ENCODE data around the gene RANBP6. TPM values are rescaled to one million over a fixed set of nuclear protein-coding genes. Genes with fewer than 3 reads are reported as not detected.
A peak's percentile ranks its signal among the peaks of the same experiment; 100 is the strongest.

Gene RANBP6
- total RNA-seq, 2 donors from 2014 or later: 19.5 to 21.3 TPM

DNA sequence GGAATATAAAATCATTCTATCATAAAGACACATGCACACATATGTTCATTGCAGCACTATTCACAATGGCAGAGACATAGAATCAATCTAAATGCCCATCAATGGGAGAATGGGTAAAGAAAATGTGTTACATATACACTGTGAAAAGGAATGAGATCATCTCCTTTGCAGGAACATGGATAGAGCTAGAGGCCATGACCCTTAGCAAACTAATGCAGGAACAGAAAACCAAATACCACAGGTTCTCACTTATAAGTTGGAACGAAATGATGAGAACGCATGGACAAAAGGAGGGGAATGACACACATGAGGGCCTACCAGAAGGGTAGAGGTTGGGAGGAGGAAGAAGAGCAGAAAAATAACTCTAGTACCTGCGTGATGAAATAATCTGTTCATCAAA, 21.0 kb upstream of the RANBP6 start:
- DNase-seq: no peak
- Mint-ChIP-seq H3K27ac (no peak overlapping the region), H3K9me3 (no peaks in the 10 kb centered on the region), H3K4me3 (no peak overlapping the region), H3K36me3 (ENCODE audit: low read depth) (peaks cover 15% of the 10 kb centered on the region), H3K4me1 (peaks cover 19% of the 10 kb centered on the region), H3K27me3 (ENCODE audit: insufficient read depth) (no peaks in the 10 kb centered on the region)
- Histone ChIP-seq H3K9ac (ENCODE audit: extremely low read depth, low read length, poor library complexity, severe bottlenecking) (no peak overlapping the region), H3K4me3 (ENCODE audit: low read length) (no peak overlapping the region), H3K27me3 (ENCODE audit: control insufficient read depth, insufficient read depth, low read length, poor library complexity, severe bottlenecking) (no peaks in the 10 kb centered on the region), H3K36me3 (ENCODE audit: control insufficient read depth, insufficient read depth, low read length) (no peaks in the 10 kb centered on the region), H3K9me3 (ENCODE audit: control insufficient read depth, low read length) (no peaks in the 10 kb centered on the region), H3K27ac (ENCODE audit: low read depth, low read length) (no peak overlapping the region), H3K4me1 (ENCODE audit: control insufficient read depth, insufficient read depth, low read length) (no peaks in the 10 kb centered on the region)
- TF ChIP-seq CTCF (conservative IDR thresholded peaks at IDR 0.05): no peak
- 87% methylated on average over 3 of the region's 3 CpGs; no CpG with 5 or more reads in 1 of the 2 experiments for WGBS, 2 experiments (ENCODE audit: insufficient coverage in 1 of 2, insufficient read length in 1 of 2)

DNA sequence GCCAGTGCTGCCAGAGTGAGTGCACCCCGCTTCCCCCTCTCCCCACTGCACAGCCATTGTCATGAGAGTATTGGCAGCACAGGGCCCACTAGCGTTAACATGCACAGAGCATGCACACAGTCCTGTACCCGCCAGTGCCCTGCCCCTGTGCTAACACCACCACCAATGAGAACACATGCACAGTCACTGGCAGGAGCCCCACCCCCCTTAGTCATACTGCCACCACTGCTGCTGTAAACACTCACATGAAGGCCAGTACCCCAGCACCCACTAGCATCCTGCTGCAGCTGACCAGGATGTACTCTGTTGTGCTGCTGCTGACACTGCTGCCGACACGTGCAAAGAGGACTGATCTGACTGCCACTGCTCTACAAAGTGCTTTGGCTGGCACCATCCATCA, 19.5 kb upstream of the RANBP6 start:
- H3K9ac ChIP-seq (ENCODE audit: extremely low read depth, low read length, poor library complexity, severe bottlenecking): no peak overlapping the region
- peak; percentile 48 for DNase-seq
- H3K27ac ChIP-seq (ENCODE audit: low read depth, low read length): no peak overlapping the region
- no peaks in the 10 kb centered on the region for H3K9me3 Mint-ChIP-seq
- 90 to 93% methylated on average over 3 to 5 of the region's 5 CpGs for WGBS, 2 experiments (ENCODE audit: insufficient coverage in 1 of 2, insufficient read length in 1 of 2)
- H3K4me3 ChIP-seq (ENCODE audit: low read length): no peak overlapping the region
- H3K4me1 Mint-ChIP-seq: peaks cover 21% of the 10 kb centered on the region
- no peak for TF ChIP-seq CTCF (conservative IDR thresholded peaks at IDR 0.05)
- H3K9me3 ChIP-seq (ENCODE audit: control insufficient read depth, low read length): no peaks in the 10 kb centered on the region
- no peak overlapping the region for H3K4me3 Mint-ChIP-seq
- no peaks in the 10 kb centered on the region for H3K27me3 ChIP-seq (ENCODE audit: control insufficient read depth, insufficient read depth, low read length, poor library complexity, severe bottlenecking)
- H3K36me3 ChIP-seq (ENCODE audit: control insufficient read depth, insufficient read depth, low read length): no peaks in the 10 kb centered on the region
- H3K27ac Mint-ChIP-seq: no peak overlapping the region
- no peaks in the 10 kb centered on the region for H3K27me3 Mint-ChIP-seq (ENCODE audit: insufficient read depth)
- peaks cover 15% of the 10 kb centered on the region for H3K36me3 Mint-ChIP-seq (ENCODE audit: low read depth)
- H3K4me1 ChIP-seq (ENCODE audit: control insufficient read depth, insufficient read depth, low read length): no peaks in the 10 kb centered on the region

GRCh38 chr9:6029604-6030274, 14.3 kb upstream of the RANBP6 start:
- peaks cover 10% of the 10 kb centered on the region for H3K36me3 Mint-ChIP-seq (ENCODE audit: low read depth)
- H3K36me3 ChIP-seq (ENCODE audit: control insufficient read depth, insufficient read depth, low read length): no peaks in the 10 kb centered on the region
- no peak overlapping the region for H3K27ac ChIP-seq (ENCODE audit: low read depth, low read length)
- H3K9ac ChIP-seq (ENCODE audit: extremely low read depth, low read length, poor library complexity, severe bottlenecking): no peak overlapping the region
- DNase-seq: no peak
- no peak for TF ChIP-seq CTCF (conservative IDR thresholded peaks at IDR 0.05)
- no peak overlapping the region for H3K27ac Mint-ChIP-seq
- H3K9me3 ChIP-seq (ENCODE audit: control insufficient read depth, low read length): no peaks in the 10 kb centered on the region
- no peaks in the 10 kb centered on the region for H3K27me3 Mint-ChIP-seq (ENCODE audit: insufficient read depth)
- H3K4me3 Mint-ChIP-seq: no peak overlapping the region
- peaks cover 13% of the 10 kb centered on the region for H3K4me1 Mint-ChIP-seq
- H3K4me3 ChIP-seq (ENCODE audit: low read length): no peak overlapping the region
- H3K4me1 ChIP-seq (ENCODE audit: control insufficient read depth, insufficient read depth, low read length): no peaks in the 10 kb centered on the region
- H3K9me3 Mint-ChIP-seq: no peaks in the 10 kb centered on the region
- no peaks in the 10 kb centered on the region for H3K27me3 ChIP-seq (ENCODE audit: control insufficient read depth, insufficient read depth, low read length, poor library complexity, severe bottlenecking)
- WGBS, 2 experiments (ENCODE audit: insufficient coverage in 1 of 2, insufficient read length in 1 of 2): 90 to 93% methylated on average over 2 to 4 of the region's 4 CpGs
